IPS DF 19.7 (cell line): ENCODE results near the gene CDS2.

Experiments used
- DNase-seq: peaks from one replicate; pipeline ENCODE4 v3.0.0-alpha.2; 2013; ENCODE audit warnings: low read depth, low spot score

CDS2 gene

DNA sequence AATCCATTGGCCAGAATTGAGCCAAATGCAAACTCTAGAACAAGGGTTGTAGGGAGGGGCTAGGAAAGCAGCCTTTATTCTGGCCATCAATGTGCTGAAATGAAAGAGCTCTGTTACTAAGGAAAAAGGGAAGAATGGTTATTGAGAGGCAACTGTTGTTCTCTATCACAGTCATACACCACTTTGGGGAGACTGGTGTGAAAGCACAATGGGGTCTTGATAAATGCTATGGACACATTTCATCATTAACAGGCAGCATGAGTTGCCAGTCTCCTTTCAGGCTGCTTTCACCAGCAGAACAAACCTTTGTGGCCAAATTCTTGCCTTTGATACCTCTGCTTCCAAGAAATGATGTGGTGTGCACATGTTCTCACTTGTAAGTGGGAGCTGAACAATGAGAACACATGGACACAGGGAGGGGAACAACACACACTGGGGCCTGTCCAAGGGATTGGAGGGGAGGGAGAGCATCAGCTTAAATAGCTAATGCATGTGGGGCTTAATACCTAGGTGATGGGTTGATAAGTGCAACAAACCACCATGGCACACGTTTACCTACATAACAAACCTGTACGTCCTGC is 86.2 kb downstream of the CDS2 start:
- no peak for DNase-seq

DNA sequence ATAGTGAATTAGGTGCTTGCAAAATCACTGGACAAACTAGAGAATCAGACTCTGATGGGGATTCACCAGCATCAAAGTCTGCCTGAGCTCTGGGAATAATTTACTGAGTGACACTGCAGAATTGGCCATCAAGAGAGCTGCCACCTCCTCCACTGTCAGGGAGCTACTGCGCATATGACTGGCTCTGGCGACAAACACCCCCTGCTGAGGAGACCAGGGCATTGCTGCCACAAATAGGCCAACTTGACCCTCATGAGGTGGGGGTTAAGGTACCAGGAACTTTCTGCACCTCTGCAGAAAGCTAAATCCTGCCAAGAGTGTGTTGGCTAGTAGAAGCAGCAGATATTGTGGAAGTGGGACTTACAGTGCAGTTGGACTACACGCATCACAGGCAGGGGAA is 88.0 kb downstream of the CDS2 start:
- no peak for DNase-seq

DNA sequence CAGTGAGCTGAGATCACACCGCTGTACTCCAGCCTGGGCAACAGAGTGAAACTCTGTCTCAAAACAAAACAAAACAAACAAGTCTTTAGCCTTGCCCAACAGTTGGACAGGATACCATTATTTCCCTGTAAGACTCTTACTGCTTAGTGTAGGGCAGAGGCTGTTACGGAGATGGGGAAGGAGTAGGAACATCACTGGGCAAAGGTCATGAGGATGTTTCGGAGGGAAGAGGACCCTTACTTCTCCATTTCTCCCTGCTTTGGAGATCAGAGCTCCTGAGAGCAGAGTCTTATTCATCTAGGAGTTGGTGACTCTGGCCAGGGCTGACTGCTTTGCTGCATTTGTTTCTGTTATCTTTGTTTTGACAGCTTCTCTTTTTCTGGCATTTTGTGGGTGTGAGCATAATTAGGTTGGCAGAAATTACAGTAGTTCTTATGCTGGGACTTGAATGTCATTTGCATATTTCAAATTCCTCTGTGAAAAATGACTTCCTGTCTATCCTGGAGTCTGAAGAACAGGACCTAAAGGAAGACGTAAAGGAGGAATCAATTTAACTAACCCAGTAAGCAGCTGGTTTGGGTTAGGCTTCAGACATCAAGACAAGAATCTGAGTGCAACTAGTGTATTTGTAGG is 89.0 kb downstream of the CDS2 start:
- DNase-seq: no peak

DNA sequence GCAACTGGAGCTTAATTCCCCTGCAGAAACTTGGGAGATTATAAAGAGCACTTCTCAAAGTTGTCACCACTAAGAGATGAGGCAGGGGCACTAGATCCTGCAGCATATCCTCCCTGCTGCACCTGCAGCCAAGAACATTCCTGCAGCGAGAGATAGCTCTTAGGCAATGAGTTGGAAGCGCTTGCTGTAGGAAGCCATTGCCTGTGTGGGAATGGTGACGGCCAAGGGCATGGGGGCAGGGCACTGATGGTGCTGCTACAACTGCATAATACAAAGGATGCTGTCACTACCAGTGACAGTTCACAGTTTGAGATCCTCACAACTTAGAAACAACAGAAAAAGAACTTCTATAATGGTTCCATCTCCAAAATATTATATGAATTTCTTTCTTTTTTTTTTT is 89.9 kb downstream of the CDS2 start:
- no peak for DNase-seq

DNA sequence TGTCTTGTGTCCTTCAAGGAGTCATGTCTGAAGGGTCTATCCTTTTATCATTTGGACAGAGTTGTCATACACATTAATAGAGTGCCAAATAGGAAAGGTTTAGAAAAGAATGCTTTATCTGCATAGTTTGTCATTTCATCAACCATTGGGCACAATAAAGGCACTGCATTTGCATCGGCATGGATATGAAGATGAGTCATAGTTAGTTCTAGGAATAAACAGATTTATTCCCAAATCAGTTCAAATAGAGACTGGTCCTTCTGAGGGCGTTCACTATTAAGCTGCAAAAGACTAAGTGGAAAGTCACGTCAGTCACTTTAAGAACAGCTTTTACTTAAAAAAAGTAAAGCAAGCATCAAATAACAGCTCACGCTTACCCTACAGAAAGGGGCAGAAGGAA is 90.8 kb downstream of the CDS2 start:
- DNase-seq: no peak

DNA sequence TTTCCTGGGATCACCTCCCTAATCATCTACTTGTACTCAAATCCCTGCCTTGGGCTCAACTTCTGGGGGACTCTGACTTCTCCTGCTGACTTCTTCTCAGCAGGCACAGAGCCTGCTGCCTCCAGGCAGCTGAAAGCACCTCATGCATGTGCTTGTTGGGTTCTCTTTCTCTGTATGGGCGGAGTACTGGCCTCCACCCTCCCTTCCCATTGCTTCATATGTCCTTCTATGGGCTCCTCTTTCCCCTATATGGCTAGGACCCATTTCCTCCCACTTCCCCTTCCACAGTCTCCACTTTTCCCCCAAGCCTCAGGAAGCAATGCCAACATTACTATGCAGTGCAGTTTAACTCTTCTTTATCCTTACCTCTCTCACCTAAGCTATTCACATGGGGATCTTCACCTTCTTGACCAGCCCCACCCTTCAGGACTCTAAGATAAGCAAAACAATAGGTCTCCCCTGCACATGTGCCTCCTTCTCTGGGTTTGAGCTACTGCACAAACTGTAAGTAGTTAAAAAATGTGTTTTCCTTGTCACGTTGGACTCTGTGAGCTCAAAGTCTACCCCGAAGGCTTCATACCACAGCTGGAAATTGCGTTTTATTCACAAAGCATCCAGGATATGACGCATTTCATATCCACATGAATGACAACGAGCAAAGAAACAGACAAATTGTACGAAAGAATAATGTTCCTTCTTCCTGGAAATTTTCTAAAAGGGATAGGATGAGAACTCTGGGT is 93.7 kb downstream of the CDS2 start:
- DNase-seq: no peak

DNA sequence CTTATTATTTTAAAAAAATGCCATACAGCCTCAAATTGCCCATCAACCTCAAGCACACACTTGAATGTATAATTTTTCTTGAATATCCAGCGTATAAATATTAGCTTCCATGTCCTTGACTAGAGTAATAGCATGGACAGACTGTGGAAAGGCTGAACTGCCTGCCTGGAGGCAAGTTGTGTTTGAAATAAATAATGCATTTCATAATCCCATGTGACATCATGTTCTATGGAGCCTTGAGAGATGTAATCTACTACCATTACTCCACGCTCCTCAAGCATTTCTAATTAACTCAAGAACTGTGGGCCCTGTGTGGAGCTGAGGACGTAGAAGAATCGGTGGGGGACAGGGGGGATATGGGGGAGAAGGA is 94.2 kb downstream of the CDS2 start:
- no peak for DNase-seq

DNA sequence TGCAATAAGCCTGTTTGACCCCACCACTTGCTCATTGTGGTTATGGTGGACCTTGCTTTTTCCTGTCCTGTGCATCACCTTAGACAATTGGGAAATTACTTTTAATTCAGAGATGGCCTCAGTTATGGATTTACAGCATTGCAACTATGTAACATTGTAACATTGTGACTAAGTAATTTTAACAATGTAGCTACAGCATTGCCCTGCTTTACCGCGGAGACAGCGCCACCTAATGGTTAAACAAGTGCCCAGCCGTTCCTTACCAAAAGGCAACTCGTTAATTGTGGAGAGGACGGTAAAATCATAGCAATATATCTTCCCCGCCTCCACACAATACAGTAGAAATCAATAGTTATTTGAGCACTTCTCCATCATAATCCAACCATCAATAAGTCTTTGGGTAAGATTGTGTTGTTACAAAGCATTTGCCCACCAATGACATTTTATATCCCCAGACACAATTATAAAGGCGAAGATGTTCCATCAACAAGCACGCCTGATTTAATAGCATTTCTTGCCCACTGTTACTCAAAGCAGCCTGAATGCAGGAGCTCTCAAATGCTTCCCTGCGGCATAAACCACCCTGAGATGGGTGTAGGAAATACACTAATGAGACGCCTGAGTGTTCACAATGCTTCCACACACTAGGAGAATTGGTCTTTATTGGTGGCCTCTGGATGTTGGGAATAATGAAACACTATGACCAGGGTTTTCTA is 96.3 kb downstream of the CDS2 start:
- no peak for DNase-seq

DNA sequence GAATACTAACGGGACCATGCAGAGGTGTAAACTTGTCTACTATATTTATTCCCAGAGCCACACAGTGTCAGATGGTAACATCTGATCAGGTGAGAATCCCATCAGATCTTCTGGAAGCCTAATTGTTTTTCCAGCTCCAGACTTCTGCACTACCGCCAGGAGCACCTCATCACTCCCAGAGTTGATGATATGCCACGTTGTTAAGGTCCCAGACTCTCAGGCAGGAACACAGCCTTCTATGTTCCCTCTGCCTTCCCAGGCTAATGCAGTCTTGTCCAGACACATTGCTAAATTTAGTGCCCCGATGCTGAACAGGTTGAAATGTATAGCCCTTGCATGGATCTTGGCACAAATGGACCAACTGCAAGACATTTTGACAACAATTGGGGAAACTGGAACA is 103.7 kb downstream of the CDS2 start:
- no peak for DNase-seq

DNA sequence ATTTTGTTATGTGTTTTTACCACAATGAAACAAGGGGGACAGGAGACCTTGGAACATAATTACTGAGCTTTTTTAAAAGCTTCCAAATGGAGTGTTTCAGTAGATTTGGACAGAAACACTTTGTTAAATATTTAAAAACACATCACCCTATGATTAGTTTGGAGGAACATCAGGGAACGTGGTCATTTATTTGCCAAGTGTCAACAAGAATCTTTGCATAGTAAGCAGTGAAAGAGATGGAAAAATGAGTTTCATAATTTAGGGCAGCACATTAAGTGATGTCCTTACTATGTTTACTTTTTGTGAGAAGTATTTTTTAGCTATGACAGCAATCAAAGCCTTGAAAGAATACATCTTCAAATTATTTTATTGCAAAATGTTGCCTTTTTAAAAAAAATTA is 107.3 kb downstream of the CDS2 start:
- DNase-seq: no peak

DNA sequence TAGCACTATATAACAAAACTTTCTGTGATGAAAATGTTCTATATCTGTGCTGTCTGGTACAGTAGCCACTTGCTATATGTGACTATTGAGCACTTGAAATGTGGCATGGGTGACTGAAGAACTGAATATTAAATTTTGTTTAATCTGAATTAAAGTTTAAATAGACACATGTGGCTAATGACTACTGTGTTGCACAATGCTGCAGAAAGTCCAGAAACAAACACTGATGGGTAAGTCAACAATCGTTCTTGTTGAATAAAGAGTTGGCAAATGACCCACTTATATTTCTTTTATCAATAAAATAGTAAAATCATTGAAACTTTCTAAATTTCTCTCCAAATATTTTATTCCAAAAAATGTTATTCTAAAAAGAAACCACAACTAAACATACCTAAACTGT is 108.2 kb downstream of the CDS2 start:
- DNase-seq: no peak
